Tibial nerve (tissue), 4 donors: ENCODE measurements around the gene AP1S3. TPM values are rescaled to one million over a fixed set of nuclear protein-coding genes. Genes with fewer than 3 reads are reported as not detected.

ENCODE experiments used
- DNase-seq, 2 donors: peaks; one replicate each; pipeline ENCODE4 v3.0.0-alpha.2; 2019; ENCODE audit warnings: low spot score in 2 of 2
- H3K27ac ChIP-seq, 4 donors: fragments of 200-600 bp; sonication (generic) in 3 of 4; one replicate each; pipeline ENCODE4 v1.5.1; 2017 to 2019; ENCODE audit warnings: mild to moderate bottlenecking in 1 of 4
- H3K27me3 ChIP-seq, 2 donors: fragments of 200-600 bp; sonication (generic) in 1 of 2; one replicate each; pipeline versions ENCODE4 v1.5.1 to v1.6.0; 2017 to 2019
- H3K36me3 ChIP-seq, 3 donors: fragments of 200-600 bp; sonication (generic); one replicate each; pipeline ENCODE4 v1.5.1; 2018 to 2019
- H3K4me1 ChIP-seq, 4 donors: fragments of 200-600 bp; sonication (generic) in 3 of 4; one replicate each; pipeline ENCODE4 v1.5.1; 2017 to 2019
- H3K4me3 ChIP-seq, 4 donors: fragments of 200-600 bp; sonication (generic) in 3 of 4; one replicate each; pipeline ENCODE4 v1.5.1; 2017 to 2019; ENCODE audit warnings: mild to moderate bottlenecking in 1 of 4, moderate library complexity in 1 of 4
- H3K9me3 ChIP-seq, 4 donors: fragments of 200-600 bp; sonication (generic) in 3 of 4; one replicate each; pipeline ENCODE4 v1.5.1; 2017 to 2019
- CTCF ChIP-seq, 5 experiments: fragments of 200-600 bp in 3 of 5; fragments of 450-650 bp in 2 of 5; sonication (generic) in 3 of 5; IDR thresholded peaks; one replicate each; pipeline ENCODE4 v1.5.1; 2016 to 2019; ENCODE audit warnings: antibody characterized with exemption in 5 of 5, mild to moderate bottlenecking in 3 of 5, moderate library complexity in 2 of 5
- EP300 ChIP-seq, 2 donors: sonication (generic); formaldehyde crosslinking; IDR thresholded peaks; one replicate each; pipeline ENCODE4 v1.6.1; 2017; ENCODE audit warnings: antibody characterized with exemption in 2 of 2, mild to moderate bottlenecking in 1 of 2
- POLR2A ChIP-seq, 2 donors: fragments of 450-650 bp; IDR thresholded peaks; one replicate each; pipeline ENCODE4 v1.6.1; 2017; ENCODE audit warnings: antibody characterized with exemption in 2 of 2, mild to moderate bottlenecking in 2 of 2, moderate library complexity in 2 of 2
- WGBS, 2 donors: methylation state at CpG; one replicate each; pipeline ENCODE4 v1.1.5; 2018; 5-methylcytosine and 5-hydroxymethylcytosine counted together
- total RNA-seq, 4 donors: library from RNA; depleted of rRNA; stranded (reverse); fragments of >200 nt; gene quantifications; one replicate each; pipeline ENCODE4 v1.1.0, GENCODE V29; 2016

AP1S3 gene
- total RNA-seq, 4 donors from 2014 or later, result 0.59 to 1.5 (median 1.0) TPM; not detected in 1

GRCh38 chr2:223729781-223730180 lies 107.6 kb downstream of the AP1S3 start:
- no peak for TF ChIP-seq POLR2A (IDR thresholded peaks at IDR 0.05)
- no peak for TF ChIP-seq CTCF (IDR thresholded peaks at IDR 0.05)
- TF ChIP-seq EP300 (IDR thresholded peaks at IDR 0.05), result no peak
- H3K4me1 ChIP-seq, result peaks cover 0 to 30% (median 3%) of the 10 kb centered on the region in 4 donors
- no peaks in the 10 kb centered on the region for H3K36me3 ChIP-seq
- no peaks in the 10 kb centered on the region for H3K9me3 ChIP-seq
- H3K27ac ChIP-seq, result no peak overlapping the region
- DNase-seq, result no peak
- 96 to 98% methylated on average over 2 of the region's 2 CpGs for WGBS, 2 donors
- H3K4me3 ChIP-seq, result no peak overlapping the region
- no peaks in the 10 kb centered on the region for H3K27me3 ChIP-seq

GRCh38 chr2:223727562-223727961 lies 109.8 kb downstream of the AP1S3 start:
- 43 to 49% methylated on average over 7 of the region's 7 CpGs for WGBS, 2 donors

GRCh38 chr2:223725986-223726970 lies 111.1 kb downstream of the AP1S3 start:
- Histone ChIP-seq H3K36me3 (no peaks in the 10 kb centered on the region), H3K4me3 (no peak overlapping the region), H3K9me3 (no peaks in the 10 kb centered on the region), H3K27ac (peak overlapping the region; percentile 1 to 89 (median 54)), H3K27me3 (no peaks in the 10 kb centered on the region), H3K4me1 (peaks cover 0 to 32% (median 5%) of the 10 kb centered on the region in 4 donors)
- no peak for DNase-seq
- WGBS, 2 donors, result 68 to 69% methylated on average over 8 of the region's 8 CpGs
- TF ChIP-seq POLR2A (IDR thresholded peaks at IDR 0.05), result no peak
- TF ChIP-seq CTCF (IDR thresholded peaks at IDR 0.05), result no peak
- TF ChIP-seq EP300 (IDR thresholded peaks at IDR 0.05), result no peak

More at GRCh38 chr2:223727562-223727961, 109.8 kb downstream of the AP1S3 start:
- no peaks in the 10 kb centered on the region for H3K36me3 ChIP-seq
- no peak overlapping the region for H3K4me3 ChIP-seq
- TF ChIP-seq EP300 (IDR thresholded peaks at IDR 0.05), result no peak
- TF ChIP-seq CTCF (IDR thresholded peaks at IDR 0.05), result peak in 3 of 5 experiments; percentile 24 to 48 (median 43)
- peak in 1 of 2 donors; percentile 12 for DNase-seq
- peaks cover 0 to 32% (median 5%) of the 10 kb centered on the region in 4 donors for H3K4me1 ChIP-seq
- no peaks in the 10 kb centered on the region for H3K9me3 ChIP-seq
- no peaks in the 10 kb centered on the region for H3K27me3 ChIP-seq
- peak overlapping the region in 2 of 4 donors; percentile 76 to 89 for H3K27ac ChIP-seq

- peak overlapping the region; percentile 1 to 89 (median 62) for H3K27ac ChIP-seq
- TF ChIP-seq EP300 (IDR thresholded peaks at IDR 0.05) (peak in 1 of 2 donors; percentile 80), POLR2A (IDR thresholded peaks at IDR 0.05) (no peak), CTCF (IDR thresholded peaks at IDR 0.05) (no peak)
- no peak overlapping the region for H3K4me3 ChIP-seq
- H3K9me3 ChIP-seq, result no peaks in the 10 kb centered on the region
- peaks cover 0 to 32% (median 5%) of the 10 kb centered on the region in 4 donors for H3K4me1 ChIP-seq
- WGBS, 2 donors, result 16 to 20% methylated on average over 5 of the region's 5 CpGs
- DNase-seq, result peak; percentile 28 to 52
- H3K27me3 ChIP-seq, result no peaks in the 10 kb centered on the region
- no peaks in the 10 kb centered on the region for H3K36me3 ChIP-seq
These were observed 111.9 kb downstream of the AP1S3 start for GRCh38 chr2:223725494-223725893.

- Histone ChIP-seq H3K4me3 (no peak overlapping the region), H3K27ac (peak overlapping the region; percentile 1 to 76 (median 60)), H3K9me3 (no peaks in the 10 kb centered on the region), H3K27me3 (no peaks in the 10 kb centered on the region), H3K4me1 (peaks cover 0 to 32% (median 5%) of the 10 kb centered on the region in 4 donors), H3K36me3 (no peaks in the 10 kb centered on the region)
- TF ChIP-seq POLR2A (IDR thresholded peaks at IDR 0.05) (no peak), CTCF (IDR thresholded peaks at IDR 0.05) (no peak), EP300 (IDR thresholded peaks at IDR 0.05) (no peak)
- 82 to 86% methylated on average over 4 of the region's 4 CpGs for WGBS, 2 donors
- no peak for DNase-seq
These were observed 112.5 kb downstream of the AP1S3 start for GRCh38 chr2:223724861-223725260.
